22Rv1 (cell line): ENCODE data around the gene MED20.
A peak's percentile ranks its signal among the peaks of the same experiment; 100 is the strongest.

Experiments used
- H3K27ac ChIP-seq: fragments of 450-650 bp; 2 replicates; pipeline ENCODE4 v1.5.1; 2017
- ZFX ChIP-seq: fragments of 450-650 bp; IDR thresholded peaks from 2 replicates; pipeline ENCODE4 v1.6.1; 2017; ENCODE audit warnings: antibody characterized with exemption, borderline replicate concordance
- TF ChIP-seq, protein P1 (sequence below): fragments of 450-650 bp; IDR thresholded peaks from 2 replicates; pipeline ENCODE4 v1.5.1; 2017; ENCODE audit warnings: mild to moderate bottlenecking

MED20 gene

DNA sequence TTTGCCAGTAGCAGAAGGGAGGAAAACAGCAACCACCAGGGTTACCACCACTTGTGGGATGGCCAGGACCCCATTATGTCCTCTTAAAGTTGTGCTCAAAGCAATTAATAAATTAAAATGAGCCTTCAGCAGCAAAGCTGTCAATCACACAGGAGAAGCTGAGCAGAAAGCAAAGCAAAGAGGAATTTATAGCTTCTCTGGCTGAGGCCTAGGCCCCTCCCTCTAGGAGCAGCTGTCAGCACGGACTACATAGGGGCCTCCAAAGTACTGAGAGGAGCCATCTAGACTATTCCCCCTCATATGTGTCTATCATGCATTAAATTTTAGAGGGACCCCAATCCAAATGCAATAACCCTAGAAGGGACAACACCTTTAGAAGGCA is 14.2 kb upstream of the MED20 start:
- H3K27ac ChIP-seq = no peak overlapping the region
- TF ChIP-seq, protein P1, sequence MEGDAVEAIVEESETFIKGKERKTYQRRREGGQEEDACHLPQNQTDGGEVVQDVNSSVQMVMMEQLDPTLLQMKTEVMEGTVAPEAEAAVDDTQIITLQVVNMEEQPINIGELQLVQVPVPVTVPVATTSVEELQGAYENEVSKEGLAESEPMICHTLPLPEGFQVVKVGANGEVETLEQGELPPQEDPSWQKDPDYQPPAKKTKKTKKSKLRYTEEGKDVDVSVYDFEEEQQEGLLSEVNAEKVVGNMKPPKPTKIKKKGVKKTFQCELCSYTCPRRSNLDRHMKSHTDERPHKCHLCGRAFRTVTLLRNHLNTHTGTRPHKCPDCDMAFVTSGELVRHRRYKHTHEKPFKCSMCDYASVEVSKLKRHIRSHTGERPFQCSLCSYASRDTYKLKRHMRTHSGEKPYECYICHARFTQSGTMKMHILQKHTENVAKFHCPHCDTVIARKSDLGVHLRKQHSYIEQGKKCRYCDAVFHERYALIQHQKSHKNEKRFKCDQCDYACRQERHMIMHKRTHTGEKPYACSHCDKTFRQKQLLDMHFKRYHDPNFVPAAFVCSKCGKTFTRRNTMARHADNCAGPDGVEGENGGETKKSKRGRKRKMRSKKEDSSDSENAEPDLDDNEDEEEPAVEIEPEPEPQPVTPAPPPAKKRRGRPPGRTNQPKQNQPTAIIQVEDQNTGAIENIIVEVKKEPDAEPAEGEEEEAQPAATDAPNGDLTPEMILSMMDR = no peak
- TF ChIP-seq ZFX = no peak

DNA sequence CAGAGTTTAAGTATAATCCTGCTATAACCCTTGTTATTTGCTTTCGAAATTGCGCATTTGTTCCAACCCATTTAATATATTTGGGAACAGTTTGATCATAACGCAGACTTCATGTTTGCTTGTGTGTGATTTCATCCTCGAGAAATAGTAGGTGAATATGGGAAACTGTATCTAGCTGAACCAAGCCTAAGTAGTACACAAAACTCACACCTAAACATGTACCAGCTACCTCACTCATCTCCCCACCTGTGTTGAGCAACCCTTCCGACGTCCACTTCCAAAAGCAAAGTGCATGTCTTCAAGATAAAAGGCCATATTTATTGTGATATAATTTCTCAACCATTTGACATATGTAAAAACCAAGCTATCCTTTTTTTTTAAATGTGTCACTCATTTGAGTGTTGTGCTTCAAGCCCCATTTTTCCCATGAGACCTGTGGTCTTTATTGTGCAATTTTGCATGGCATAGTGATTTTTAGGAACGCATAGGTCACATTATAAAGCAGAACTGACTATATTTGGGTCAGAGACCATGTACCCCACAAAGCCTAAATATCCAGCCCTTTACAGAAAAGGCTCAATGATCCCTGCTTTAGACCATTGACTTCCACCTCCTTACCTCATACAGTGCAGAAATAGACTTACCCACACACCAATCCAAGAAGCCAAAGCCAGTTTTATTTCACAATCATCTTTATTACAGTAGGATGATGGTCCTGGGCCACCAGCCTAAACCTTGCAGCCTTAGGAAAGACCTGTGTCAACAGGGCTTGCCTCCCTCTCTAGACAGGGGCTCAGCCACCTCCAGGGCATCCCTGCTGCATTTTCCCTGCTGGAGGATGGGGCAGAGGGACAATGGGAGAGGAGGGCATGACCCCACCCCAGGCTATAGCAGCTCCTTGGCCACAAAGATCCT is 13.6 kb upstream of the MED20 start:
- TF ChIP-seq, protein P1 = no peak
- TF ChIP-seq ZFX = no peak
- no peak overlapping the region for H3K27ac ChIP-seq

DNA sequence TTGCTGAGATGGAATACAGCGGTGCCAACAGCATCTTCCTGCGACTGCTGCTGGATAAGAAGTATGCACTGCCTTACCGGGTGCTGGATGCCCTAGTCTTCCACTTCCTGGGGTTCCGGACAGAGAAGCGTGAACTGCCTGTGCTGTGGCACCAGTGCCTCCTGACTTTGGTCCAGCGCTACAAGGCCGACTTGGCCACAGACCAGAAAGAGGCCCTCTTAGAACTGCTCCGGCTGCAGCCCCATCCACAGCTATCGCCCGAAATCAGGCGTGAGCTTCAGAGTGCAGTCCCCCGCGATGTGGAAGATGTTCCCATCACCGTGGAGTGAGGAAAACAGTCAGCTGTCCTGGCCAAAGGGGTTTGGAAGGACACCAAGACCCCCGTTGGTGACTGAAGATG is 11.4 kb upstream of the MED20 start:
- TF ChIP-seq, protein P1 = no peak
- TF ChIP-seq ZFX = no peak
- H3K27ac ChIP-seq = no peak overlapping the region

DNA sequence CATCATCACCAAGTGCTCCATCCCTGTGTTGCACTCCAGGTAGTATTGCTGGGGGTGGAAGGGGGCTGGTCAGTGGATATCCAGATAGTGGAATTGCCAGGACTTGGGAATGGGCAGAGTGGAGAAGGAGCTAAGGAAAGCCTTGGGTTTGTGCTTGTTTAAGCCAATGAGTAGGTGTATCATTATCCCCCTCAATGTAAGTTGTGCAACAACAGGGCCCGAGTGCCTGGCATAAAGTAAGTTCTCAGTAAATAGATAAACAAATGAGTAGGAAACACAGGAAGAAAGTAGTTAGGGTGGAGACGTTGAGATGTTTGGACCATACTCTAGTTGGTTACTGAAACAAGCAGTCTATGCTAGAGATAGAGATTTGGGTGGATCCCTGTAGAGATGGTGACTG is 10.9 kb upstream of the MED20 start:
- TF ChIP-seq, protein P1 = no peak
- TF ChIP-seq ZFX = no peak
- H3K27ac ChIP-seq = no peak overlapping the region

DNA sequence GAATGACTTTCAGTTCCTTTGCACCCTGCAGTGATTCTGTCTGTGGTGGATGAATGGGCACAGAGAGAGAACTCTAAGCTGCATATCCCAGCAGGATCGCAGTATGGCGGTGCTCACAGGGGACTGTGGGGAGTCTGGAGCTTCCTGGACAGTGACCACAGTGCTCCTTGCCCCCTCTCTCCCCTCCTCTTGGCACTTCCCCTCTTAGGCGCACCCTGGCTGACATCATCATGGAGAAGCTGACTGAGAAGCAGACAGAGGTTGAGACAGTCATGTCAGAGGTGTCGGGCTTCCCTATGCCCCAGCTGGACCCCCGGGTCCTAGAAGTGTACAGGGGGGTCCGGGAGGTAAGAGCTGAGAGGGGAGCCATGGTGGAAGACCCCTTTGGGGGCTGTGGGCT is 9.0 kb upstream of the MED20 start:
- no peak overlapping the region for H3K27ac ChIP-seq
- no peak for TF ChIP-seq ZFX
- TF ChIP-seq, protein P1 = no peak

DNA sequence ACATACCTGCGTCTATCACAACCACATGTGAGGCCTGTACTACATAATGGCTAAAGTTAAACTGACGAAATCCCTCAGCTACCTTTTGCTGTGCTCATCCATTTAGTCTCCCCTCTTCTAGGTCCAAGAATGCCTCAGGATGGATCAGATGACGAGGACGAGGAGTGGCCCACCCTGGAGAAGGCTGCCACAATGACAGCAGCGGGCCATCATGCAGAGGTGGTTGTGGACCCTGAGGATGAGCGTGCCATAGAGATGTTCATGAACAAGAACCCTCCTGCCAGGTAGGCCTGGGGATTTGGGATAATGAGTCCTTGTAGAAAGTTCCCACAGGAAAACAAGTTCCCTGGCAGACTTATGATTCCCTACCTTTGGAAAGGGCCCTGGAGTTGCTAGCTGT is 6.3 kb upstream of the MED20 start:
- no peak overlapping the region for H3K27ac ChIP-seq
- TF ChIP-seq, protein P1 = no peak
- TF ChIP-seq ZFX = no peak

DNA sequence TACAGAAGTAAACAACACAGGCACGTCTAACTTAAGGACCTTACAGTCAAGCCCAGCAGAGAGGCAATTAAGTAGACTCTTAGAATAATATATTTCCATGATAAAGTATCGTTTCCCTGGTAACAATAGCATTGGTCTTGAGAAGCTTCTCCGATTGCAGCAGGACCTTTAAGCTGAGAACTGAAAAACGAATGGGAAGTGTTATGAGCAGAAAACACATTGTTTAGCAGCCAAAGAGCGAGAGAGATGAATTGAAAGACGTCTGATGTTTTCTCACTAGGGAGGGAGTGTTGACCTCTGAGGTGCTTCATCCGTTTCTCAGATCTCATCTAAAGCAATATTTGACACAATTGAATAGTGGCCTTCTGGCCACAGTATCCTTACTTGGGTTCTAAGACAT is 1.2 kb upstream of the MED20 start:
- peak overlapping the region; percentile 86 for H3K27ac ChIP-seq

More for the DNA sequence above, 1.2 kb upstream of the MED20 start:
- TF ChIP-seq ZFX = no peak
- TF ChIP-seq, protein P1 = no peak
